Hematopoietic multipotent progenitor cell treated with erythropoietin and hydrocortisone succinate and interleukin-3 and kit ligand, for 8 days (in vitro differentiated cells): ENCODE results near the gene TMEM123.

Experiments
- DNase-seq: peaks from one replicate; pipeline ENCODE4 v3.0.0-alpha.2; 2015

Gene TMEM123

GRCh38 chr11:102357116-102357515, 95.4 kb downstream of the TMEM123 start:
- DNase-seq: no peak

- peak; percentile 69 for DNase-seq
These were observed 104.8 kb downstream of the TMEM123 start for GRCh38 chr11:102347462-102348370.

GRCh38 chr11:102346748-102347461, 105.7 kb downstream of the TMEM123 start, which contains the start of gene BIRC2:
Gene BIRC2, plus strand, starts transcription at chr11:102347214. Its CDS starts 2,641 bp downstream, at chr11:102349855.
- peak; percentile 90 for DNase-seq

GRCh38 chr11:102346456-102346747, 106.2 kb downstream of the TMEM123 start:
- DNase-seq: no peak
